NCI-H2107 treated with DMSO at 0.1 percent for 48 hours (cell line): Measurements from ENCODE around the gene FLYWCH1.
A peak's percentile ranks its signal among the peaks of the same experiment; 100 is the strongest.
"Not testable (repeated sequence)": the region's sequence is repeated elsewhere in the genome, so short reads cannot be mapped to it uniquely, and the experiment has no call there.

Experiments used
- DNase-seq: peaks from one replicate; lab custom pipeline; 2025; ENCODE audit not compliant: unreplicated experiment; lab: John Stamatoyannopoulos, UW

The FLYWCH1 gene

DNA sequence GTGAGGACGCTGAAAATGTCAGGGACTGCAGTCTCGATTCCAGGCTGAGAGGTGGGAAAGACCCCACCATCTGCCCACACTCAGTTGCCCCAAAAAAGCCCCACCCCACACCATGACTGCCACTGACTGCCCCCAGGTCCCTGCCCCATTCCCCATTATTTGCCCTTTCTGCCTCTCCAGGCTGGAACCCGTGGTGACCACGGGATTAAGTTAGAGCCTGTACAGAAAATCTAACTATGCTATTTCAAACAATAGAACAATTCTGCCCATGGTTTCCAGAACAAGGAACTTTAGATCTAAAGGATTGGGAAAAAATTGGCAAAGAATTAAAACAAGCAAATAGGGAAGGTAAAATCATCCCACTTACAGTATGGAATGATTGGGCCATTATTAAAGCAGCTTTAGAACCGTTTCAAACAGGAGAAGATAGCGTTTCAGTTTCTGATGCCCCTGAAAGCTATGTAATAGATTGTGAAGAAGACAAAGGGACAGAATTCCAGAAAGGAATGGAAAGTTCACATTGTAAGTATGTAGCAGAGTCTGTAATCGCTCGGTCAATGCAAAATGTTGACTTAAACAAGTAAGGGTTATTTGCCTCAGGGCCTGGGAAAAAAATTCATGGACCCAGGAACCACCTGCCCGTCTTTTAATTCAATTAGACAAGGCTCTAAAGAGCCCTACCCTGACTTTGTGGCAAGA is 14.4 kb downstream of the FLYWCH1 start:
- no peak for DNase-seq

DNA sequence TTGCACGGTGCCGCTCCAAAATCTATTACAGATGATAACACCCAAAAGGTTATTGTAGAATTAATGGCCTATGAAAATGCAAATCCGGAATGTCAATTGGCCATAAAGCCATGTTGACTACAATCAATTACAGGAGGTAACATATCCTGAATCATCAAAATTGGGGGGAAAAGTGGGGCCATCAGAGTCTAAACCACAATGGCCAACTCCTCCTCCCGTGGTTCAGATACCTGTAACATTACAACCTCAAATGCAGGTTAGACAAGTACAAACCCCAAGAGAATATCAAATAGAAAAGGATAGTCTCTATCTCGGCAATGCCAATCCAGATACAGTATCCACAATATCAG is 14.9 kb downstream of the FLYWCH1 start:
- peak; percentile 50 for DNase-seq

DNA sequence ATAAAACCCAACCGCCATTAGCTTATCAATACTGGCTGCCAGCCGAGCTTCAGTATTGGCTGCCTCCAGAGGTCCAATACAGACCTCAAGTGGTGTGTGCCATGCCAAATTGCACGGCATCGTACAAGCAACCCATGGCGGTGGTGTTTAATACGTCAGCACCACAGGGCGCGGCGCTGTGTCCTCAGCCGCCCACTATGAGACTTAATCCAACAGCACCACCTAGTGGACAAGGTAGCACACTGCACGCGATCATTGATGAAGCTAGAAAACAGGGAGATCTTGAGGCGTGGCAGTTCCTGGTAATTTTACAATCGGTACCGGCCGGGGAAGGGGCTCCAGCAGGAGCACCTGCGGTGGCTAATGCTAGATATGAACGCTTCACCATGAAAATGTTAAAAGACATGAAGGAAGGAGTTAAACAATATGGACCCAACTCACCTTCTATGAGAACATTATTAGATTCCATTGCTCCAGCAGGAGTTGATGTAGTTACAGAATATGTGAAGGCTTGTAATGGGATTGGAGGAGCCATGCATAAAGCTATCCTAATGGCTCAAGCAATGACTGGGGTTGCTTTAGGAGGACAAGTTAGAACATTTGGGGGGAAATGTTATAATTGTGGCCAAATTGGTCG is 15.4 kb downstream of the FLYWCH1 start:
- peak; percentile 79 for DNase-seq

DNA sequence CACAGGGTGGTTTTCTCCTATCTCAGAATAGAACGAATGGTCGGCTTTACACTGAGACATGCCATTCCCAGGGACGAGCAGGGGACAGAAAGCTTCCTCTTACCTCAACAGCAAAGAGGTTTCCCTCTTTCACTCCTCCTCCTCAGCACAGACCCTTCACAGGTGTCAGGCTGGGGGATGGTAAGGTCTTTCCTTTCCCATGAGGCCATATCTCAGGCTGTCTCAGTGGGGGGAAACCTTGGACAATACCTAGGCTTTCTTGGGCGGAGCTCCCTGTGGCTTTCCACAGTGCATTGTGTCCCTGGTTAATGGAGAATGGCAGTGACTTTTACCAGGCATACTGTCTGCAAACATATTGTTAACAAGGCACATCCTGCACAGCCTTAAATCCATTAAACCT is 16.4 kb downstream of the FLYWCH1 start:
- DNase-seq = not testable (repeated sequence)

- no peak for DNase-seq
These were observed 17.1 kb downstream of the FLYWCH1 start for GRCh38 chr16:2928796-2929195.

DNA sequence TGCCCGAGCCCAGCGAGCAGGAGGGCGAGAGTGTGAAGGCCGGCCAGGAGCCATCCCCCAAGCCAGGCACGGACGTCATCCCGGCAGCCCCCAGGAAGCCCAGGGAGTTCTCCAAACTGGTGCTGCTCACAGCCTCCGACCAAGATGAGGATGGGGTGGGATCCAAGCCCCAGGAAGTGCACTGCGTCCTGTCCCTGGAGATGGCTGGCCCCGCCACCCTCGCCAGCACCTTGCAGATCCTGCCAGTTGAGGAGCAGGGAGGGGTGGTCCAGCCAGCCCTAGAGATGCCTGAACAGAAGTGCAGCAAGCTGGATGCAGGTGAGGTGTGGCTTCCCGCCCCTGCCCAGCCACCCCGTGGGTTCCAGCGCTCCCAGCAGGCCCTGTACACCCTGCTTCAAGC is 18.0 kb downstream of the FLYWCH1 start:
- no peak for DNase-seq

DNA sequence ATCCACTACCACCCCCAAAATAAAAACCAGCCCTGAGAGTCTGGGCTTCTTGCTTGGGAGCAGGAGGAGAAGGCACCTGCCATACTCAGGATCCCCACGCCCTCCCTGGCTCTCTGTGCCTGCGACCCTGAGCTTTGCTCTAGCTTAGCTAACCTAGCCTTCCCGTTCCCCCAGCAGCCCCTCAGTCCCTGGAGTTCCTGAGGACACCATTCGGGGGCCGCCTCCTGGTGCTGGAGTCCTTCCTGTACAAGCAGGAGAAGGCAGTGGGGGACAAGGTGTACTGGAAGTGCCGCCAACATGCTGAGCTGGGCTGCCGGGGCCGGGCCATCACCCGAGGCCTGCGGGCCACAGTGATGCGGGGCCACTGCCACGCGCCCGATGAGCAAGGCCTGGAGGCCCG is 18.5 kb downstream of the FLYWCH1 start:
- no peak for DNase-seq

DNA sequence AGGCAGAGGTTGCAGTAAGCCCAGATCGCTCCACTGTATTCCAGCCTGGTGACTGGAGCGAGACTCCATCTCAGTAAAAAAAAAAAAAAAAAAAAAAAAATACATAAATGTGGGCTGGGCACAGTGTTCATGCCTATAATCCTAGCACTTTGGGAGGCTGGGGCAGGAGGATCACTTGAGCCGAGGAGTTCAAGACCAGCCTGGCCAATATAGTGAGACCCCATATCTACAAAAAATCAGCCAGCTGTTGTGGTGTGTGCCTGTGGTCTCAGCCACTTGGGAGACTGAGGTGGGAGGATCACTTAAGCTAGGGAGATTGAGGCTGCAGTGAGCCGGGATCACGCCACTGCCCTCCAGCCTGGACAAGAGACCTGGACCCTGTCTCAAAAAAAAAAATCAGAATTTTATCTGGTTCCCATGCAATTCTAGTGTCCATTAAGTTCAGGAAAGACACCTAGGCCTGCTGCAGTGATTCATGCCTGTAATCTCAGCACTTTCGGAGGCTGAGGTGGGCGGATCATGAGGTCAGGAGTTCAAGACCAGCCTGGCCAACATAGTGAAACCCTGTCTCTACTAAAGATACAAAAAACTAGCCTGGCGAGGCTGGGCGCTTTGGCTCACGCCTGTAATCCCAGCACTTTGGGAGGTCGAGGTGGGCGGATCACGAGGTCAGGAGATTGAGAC is 19.6 kb downstream of the FLYWCH1 start:
- DNase-seq = not testable (repeated sequence)

DNA sequence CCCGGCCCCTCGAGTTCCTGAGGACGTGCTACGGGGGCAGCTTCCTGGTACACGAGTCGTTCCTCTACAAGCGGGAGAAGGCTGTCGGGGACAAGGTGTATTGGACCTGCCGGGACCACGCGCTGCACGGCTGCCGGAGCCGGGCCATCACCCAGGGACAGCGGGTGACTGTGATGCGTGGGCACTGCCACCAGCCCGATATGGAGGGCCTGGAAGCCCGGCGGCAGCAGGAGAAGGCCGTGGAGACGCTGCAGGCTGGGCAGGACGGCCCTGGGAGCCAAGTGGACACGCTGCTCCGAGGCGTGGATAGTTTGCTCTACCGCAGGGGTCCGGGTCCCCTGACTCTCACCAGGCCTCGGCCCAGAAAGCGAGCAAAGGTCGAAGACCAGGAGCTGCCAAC is 21.4 kb downstream of the FLYWCH1 start:
- DNase-seq = no peak

- DNase-seq = no peak
These were observed 22.0 kb downstream of the FLYWCH1 start for GRCh38 chr16:2933701-2934100.

GRCh38 chr16:2934450-2934849 is 22.7 kb downstream of the FLYWCH1 start:
- DNase-seq = no peak

DNA sequence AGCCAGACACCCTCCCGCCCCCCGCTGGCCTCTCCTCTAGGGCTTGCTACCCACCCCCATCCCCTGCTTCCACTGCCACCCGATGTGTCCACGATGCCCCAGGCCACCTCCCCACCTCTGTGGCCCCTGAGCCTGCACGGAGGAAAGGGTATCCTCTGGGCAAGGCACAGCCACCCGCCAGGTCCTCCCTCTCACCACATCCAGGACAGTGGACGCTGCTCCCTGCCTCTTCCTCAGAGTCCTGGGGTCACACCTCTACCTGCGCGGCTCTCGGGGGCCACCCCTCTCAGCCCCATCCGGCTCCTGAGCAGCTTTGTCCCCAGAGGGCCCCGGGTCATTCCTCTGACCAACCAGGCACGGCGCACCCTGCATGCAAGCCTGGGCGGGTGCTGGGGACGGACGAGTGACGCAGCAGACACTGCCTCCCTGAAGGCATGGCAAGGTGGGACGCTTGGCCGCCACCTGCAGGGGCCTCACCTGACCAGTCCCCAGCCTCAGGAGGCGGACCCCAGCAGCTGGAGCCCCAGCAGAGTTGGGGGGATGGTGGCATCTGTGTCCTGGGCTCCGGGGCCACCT is 24.8 kb downstream of the FLYWCH1 start:
- no peak for DNase-seq

- no peak for DNase-seq
These were observed 25.4 kb downstream of the FLYWCH1 start for GRCh38 chr16:2937170-2937569.

DNA sequence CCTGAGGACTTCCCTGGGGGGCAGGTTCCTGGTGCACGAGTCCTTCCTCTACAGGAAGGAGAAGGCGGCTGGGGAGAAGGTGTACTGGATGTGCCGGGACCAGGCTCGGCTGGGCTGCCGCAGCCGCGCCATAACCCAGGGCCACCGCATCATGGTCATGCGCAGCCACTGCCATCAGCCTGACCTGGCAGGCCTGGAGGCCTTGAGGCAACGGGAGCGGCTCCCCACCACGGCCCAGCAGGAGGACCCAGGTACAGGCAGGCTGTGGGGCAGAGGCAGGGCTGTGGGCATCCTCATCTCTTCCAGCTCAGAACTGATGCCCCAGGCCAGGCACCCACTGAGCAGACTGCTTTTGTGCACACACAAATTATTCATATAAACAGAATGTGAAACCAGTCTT is 26.5 kb downstream of the FLYWCH1 start:
- no peak for DNase-seq

- DNase-seq = no peak
These were observed 28.2 kb downstream of the FLYWCH1 start for GRCh38 chr16:2939968-2940367.

- no peak for DNase-seq
These were observed 30.3 kb downstream of the FLYWCH1 start for GRCh38 chr16:2942045-2942444.

DNA sequence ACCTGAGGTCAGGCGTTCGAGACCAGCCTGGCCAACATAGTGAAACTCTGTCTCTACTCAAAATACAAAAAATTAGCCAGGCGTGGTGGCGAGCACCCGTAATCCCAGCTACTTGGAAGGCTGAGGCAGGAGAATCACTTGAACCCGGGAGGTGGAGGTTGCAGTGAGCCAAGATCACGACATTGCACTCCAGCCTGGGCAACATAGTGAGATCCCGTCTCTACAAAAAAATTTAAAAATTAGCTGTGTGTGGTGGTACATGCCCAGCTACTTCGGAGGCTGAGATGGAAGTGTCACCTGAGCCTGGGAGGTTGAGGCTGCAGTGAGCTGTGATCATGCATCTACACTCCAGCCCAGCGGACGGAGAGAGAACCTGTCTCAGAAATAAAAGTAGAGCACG is 32.0 kb downstream of the FLYWCH1 start:
- DNase-seq = not testable (repeated sequence)

- no peak for DNase-seq
These were observed 34.9 kb downstream of the FLYWCH1 start for GRCh38 chr16:2946649-2947048.

DNA sequence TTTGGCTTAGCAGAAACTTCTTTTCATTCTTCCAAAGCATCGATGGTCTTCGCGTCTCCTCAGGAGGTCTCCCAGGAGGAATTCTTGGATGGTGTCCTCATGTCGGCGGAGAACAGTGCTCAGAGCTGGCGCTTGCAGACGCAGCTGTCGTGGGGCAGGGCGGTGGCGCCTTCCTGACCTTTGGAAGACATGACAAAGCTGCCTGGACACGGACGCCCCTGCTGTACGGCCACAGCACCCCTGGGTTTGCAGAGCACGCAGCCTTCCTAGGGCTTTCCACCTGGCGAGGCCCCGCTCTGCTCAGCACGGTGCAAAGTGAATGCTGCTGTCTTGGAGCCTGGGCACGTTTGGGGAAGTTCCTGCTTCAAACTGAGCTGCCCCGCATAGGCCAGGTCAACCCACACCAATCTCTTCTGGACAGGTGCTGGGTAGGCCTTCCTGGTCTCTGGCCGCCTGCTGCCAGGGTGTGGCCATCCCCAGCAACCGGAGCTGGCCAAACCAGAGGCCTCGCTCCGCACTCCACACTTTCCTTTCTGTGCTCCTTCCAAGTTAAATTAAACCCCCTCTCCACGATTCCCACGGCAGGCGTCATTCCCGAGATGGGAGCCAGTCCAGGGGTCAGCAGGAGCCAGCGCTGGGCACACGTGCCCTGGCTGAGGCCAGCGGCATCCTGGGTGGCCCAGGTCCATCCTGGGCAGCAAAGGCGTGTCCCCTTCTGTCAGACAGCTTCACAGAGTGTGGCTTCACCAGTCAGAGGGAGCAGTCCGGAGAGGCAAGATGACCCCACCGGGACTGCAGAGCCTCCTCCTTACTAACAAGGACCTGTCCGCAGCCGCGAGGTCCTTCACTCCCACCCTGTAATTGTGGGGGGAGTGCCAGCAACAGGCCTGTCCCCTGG is 37.3 kb downstream of the FLYWCH1 start:
- no peak for DNase-seq

DNA sequence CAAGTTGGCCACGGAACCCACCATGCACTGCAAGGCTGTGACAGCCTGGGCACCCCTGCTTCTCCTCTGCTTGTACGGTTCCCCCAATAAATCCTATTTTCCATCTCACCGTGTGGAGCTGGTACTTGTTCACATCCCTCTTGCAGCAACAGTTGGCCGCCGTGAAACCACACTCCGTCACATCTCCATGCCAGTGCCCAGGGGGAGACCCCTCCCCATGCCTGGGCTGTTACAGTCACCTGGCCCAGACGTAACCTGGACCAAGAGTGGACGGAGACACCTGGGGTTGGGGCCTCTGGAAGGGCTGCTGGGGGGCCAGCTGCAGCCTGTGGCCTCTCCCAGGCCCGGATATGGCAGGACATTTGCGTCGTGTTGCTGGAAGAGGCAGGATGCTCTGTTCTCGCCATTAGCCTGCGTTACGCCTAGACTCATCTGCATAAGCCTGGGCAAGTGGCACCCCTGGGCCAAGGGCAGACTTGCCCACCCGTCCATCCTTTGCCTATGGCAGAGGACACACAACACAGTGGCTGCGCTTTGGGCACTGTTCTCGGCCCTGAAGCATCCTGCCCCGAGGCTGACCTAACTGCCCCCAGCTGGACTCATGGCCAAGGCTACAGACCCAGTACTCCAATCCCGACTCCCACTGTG is 38.1 kb downstream of the FLYWCH1 start:
- DNase-seq = no peak

DNA sequence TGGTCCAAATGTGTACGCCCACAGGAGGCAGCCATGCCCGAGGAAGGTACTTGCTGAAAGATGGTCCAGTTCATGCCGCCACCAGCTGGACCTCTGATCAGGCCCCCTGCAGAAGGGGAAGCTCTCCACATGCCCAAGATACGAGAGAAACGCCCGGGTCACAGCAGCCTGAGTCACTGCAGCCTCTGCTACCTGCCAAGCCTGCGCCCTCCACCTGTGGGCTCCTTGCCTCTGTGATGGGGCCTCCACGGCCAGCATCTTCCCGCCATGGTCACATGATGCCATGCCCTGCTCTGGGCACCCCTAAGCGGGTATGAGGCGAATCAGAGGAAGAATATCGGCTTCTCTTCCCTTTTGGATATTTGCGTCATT is 38.6 kb downstream of the FLYWCH1 start:
- DNase-seq = no peak
